ENCODE data around the gene SRPX.

GRCh38 chrX:38220024-38220414 lies 652 bp downstream of the SRPX start:
- TF ChIP-seq, protein P1, sequence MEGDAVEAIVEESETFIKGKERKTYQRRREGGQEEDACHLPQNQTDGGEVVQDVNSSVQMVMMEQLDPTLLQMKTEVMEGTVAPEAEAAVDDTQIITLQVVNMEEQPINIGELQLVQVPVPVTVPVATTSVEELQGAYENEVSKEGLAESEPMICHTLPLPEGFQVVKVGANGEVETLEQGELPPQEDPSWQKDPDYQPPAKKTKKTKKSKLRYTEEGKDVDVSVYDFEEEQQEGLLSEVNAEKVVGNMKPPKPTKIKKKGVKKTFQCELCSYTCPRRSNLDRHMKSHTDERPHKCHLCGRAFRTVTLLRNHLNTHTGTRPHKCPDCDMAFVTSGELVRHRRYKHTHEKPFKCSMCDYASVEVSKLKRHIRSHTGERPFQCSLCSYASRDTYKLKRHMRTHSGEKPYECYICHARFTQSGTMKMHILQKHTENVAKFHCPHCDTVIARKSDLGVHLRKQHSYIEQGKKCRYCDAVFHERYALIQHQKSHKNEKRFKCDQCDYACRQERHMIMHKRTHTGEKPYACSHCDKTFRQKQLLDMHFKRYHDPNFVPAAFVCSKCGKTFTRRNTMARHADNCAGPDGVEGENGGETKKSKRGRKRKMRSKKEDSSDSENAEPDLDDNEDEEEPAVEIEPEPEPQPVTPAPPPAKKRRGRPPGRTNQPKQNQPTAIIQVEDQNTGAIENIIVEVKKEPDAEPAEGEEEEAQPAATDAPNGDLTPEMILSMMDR (IDR thresholded peaks at IDR 0.05) = peak in 1 of 4 experiments; percentile 42
- TF ChIP-seq POLR2A (IDR thresholded peaks at IDR 0.05) (no peak), EP300 (IDR thresholded peaks at IDR 0.05) (no peak), POLR2AphosphoS5 (IDR thresholded peaks at IDR 0.05) (no peak)
